Activated T-cell treated with anti-CD3 and anti-CD28 coated beads, Interleukin-2, amount 50 U/mL, for 24 hours (primary cell): ENCODE results near the gene SDCBP2.
A peak's percentile ranks its signal among the peaks of the same experiment; 100 is the strongest.

Experiments used
- DNase-seq: peaks from one replicate; pipeline ENCODE4 v3.0.0-alpha.2; 2020
- H3K27ac Mint-ChIP-seq: 2 replicates; pipeline ENCODE4 v1.8.0; 2020; ENCODE audit warnings: mild to moderate bottlenecking, mixed read lengths
- H3K27me3 Mint-ChIP-seq: 2 replicates; pipeline ENCODE4 v1.8.0; 2020; ENCODE audit warnings: mixed read lengths
- H3K36me3 Mint-ChIP-seq: 2 replicates; pipeline ENCODE4 v1.8.0; 2020; ENCODE audit warnings: low read depth, mixed read lengths
- H3K4me1 Mint-ChIP-seq: 2 replicates; pipeline ENCODE4 v1.8.0; 2020; ENCODE audit warnings: low read depth, mixed read lengths
- H3K4me3 Mint-ChIP-seq: 2 replicates; pipeline ENCODE4 v1.8.0; 2020; ENCODE audit warnings: mild to moderate bottlenecking, moderate library complexity, mixed read lengths
- H3K9me3 Mint-ChIP-seq: 2 replicates; pipeline ENCODE4 v1.8.0; 2020; ENCODE audit warnings: mixed read lengths

The SDCBP2 gene

DNA sequence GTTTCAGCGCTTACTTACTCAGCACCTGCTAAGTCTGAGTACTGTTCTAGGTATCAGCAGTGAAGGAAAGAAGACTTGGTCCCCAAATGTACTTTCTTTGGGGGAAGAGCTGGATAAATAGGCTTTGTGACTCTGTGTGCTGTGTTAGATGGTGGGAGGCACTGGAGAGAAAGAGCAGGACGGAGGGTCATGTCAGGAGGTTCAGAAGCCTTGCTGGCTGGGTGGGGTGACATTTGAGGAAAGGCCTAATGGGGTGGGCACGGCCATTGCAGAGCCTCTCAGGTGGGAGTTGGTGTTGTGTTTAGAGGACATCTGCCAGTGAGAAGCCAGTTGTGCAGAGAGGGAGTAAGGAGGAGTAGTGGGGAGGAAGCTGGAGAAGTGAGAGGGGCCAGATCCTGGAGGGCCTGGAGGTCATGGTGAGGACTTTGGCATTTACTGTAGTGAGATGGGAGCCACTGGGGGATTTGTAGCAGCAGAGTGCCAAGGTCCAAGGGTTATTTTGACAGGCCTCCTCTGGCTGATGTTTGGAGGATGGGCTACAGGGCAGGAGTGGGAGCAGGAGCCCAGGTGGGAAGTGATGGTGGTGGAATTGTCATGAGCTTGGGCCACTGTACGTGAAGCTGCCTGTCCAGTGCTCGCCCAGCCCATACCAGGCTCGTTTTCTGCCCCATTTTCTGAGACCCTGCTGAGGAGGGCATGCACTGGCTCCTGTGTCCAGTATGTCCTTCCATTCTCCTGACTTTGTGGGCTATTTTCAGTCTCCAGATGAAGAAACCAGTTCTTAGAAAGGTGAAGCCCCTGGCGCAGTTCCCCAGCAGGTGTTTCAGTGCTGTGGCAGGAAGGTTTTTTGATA lies 886 bp downstream of the SDCBP2 start:
- no peak overlapping the region for H3K4me3 Mint-ChIP-seq
- no peaks in the 10 kb centered on the region for H3K9me3 Mint-ChIP-seq
- peak; percentile 23 for DNase-seq
- peaks cover 33% of the 10 kb centered on the region for H3K36me3 Mint-ChIP-seq
- H3K4me1 Mint-ChIP-seq = peaks cover 33% of the 10 kb centered on the region
- H3K27me3 Mint-ChIP-seq = no peaks in the 10 kb centered on the region
- H3K27ac Mint-ChIP-seq = no peak overlapping the region

GRCh38 chr20:1327241-1327653 lies 1.7 kb downstream of the SDCBP2 start:
- Mint-ChIP-seq H3K36me3 (peaks cover 25% of the 10 kb centered on the region), H3K27me3 (no peaks in the 10 kb centered on the region), H3K4me3 (no peak overlapping the region), H3K4me1 (peaks cover 25% of the 10 kb centered on the region), H3K27ac (no peak overlapping the region), H3K9me3 (no peaks in the 10 kb centered on the region)
- DNase-seq = peak; percentile 31

DNA sequence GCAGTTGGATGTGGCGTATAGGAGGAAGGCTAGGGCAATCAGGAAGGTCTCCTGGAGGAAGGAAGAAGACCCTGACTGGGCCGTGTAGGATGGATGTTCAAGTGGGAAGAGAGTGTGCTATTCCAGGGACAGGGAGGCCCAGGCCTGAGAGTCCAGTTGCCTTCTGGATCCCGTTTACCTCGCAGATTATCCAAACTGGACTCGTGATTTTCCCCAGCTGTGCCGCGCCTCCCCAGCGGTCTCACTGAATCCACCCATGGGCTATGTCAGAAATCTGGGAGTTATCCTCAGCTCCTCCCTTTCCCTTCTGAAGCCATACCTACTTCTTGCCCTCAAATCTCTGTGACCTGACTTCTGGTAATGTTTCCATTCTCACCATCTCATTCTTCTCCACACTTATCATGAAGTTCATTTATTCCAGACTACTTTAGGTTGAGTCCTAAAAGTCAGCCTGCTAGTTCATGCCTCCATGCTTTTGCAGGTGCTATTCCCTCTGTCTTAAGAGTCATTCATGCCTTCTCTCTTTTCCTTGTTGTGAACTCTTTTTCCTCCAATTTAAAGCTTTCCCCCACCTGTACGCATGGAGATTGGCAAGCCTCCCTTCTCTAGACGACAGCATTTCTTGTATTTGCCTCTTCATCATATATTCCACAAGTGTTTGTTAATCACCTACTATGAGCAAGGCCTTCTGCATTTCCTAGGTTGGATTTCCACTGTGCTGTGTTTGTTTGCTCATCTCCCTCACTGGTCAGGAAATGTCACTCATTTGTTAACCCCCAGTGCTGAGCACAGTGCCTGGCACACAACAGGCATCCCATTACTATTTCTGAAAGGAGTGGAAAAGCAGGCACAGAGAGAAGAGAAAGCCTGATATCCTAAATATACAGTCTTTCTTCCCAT lies 2.7 kb downstream of the SDCBP2 start:
- Mint-ChIP-seq H3K27me3 (no peaks in the 10 kb centered on the region), H3K27ac (no peak overlapping the region), H3K4me3 (no peak overlapping the region), H3K36me3 (peaks cover 16% of the 10 kb centered on the region), H3K4me1 (peaks cover 22% of the 10 kb centered on the region), H3K9me3 (no peaks in the 10 kb centered on the region)
- DNase-seq = peak; percentile 16

DNA sequence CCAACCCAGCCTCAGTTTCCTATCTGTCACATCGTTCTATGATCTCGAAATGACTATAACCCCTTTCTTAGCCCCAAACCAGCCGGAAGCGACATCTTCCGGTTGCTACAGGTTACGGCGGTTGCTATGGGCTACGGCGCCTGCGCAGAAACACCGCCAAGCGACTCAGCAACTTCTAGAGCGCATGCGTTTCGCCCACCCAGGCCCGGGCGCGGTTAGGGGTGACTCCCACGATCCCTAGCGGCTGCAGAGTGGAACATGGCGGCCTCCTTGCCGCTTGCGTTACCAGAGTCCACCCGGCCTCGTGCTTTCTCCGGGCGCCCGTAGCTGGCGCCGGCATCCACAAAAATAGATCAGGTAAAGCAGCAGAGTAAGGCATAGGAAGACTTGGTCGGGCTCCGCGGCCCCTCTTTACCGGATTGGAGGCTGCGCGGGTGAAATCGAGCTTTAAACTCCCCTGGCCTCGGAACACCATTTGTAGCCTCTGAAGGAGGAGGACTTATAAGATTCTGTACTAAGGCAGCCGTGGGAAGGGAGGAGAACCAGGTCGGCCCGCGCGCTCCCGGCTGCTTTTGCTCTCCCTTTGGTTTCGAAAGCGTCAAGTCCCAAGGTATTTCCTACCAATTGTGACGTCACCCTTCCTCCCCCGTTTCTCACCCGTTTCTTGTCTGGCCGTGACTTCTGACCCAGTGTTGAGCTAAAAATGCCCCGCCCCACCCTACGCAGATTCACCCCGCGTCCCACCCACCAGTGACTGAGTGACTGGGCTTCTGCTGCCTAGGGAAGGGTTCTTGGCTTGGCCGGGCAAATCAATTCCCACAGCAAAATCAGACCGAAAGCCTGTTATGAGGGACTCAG lies 3.5 kb downstream of the SDCBP2 start:
- H3K4me3 Mint-ChIP-seq = no peak overlapping the region
- H3K4me1 Mint-ChIP-seq = peaks cover 14% of the 10 kb centered on the region
- H3K36me3 Mint-ChIP-seq = peaks cover 12% of the 10 kb centered on the region
- no peaks in the 10 kb centered on the region for H3K9me3 Mint-ChIP-seq
- no peaks in the 10 kb centered on the region for H3K27me3 Mint-ChIP-seq
- DNase-seq = peak; percentile 99
- no peak overlapping the region for H3K27ac Mint-ChIP-seq

DNA sequence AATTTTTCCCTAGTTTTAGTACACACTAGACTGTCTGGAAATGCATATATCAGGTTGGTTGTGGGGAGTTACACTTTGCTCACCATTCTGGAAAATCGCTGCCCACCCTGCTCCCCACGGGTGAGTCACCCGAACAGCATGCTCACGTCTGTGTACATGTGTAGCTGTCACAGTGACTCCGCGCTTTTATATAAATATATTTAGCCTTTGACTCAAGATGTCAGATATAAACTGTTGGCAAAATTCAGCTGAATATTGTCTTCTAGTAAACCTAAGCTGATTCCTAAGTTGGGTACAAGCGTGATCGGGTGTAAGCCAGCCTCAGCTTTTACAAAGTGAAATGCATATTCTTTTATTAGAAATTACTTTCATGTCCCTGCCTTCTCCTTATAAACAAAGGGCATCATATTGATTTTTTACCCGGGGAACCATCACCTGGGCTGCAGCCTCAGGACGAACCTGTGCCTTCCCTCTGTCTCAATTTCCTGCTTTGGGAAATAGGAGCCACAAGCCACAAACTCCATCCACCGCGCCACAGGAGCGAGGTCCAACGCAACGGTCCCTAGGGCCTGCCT lies 4.3 kb downstream of the SDCBP2 start:
- Mint-ChIP-seq H3K27me3 (no peaks in the 10 kb centered on the region), H3K27ac (no peak overlapping the region), H3K4me3 (no peak overlapping the region), H3K36me3 (peaks cover 6% of the 10 kb centered on the region), H3K4me1 (peaks cover 7% of the 10 kb centered on the region), H3K9me3 (no peaks in the 10 kb centered on the region)
- peak; percentile 40 for DNase-seq

DNA sequence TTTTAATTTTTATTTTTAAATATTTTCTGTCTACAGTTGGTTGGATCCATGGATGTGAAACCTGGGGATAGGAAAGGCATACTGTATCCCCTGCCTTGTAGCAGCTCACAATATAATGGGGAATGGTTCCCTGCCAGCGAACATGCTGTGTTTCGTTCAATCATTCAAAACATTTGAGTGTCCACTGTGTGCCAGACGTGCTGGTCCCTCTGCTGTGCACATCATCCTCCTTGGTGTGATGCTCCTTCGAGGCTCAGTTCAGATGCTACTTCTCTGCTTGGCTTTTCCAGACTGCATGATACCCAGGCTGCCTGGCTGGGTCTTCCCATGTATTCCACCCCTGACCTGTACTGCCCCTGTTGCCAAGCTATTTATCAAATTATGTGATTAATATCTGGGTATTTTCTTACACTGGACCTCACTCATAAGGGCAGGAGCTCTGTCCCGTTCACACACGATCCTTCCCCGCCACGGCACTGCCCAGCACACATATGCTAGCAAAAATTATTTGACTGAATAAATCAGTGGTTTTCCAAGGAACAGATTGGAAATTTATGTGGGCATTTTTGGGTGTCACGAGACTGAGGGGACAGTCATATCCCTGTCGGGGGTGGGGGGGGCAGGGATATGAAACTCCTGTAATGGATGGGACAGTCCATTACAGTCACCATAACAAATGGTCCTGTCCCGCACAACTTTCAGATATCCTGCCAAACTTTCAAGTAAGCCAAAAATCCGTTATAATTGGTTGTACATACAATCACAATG lies 4.9 kb downstream of the SDCBP2 start:
- DNase-seq = peak; percentile 14
- no peaks in the 10 kb centered on the region for H3K9me3 Mint-ChIP-seq
- H3K36me3 Mint-ChIP-seq = peaks cover 3% of the 10 kb centered on the region
- H3K27ac Mint-ChIP-seq = peak overlapping the region; percentile 55
- H3K27me3 Mint-ChIP-seq = no peaks in the 10 kb centered on the region
- H3K4me1 Mint-ChIP-seq = peaks cover under 1% of the 10 kb centered on the region
- no peak overlapping the region for H3K4me3 Mint-ChIP-seq

DNA sequence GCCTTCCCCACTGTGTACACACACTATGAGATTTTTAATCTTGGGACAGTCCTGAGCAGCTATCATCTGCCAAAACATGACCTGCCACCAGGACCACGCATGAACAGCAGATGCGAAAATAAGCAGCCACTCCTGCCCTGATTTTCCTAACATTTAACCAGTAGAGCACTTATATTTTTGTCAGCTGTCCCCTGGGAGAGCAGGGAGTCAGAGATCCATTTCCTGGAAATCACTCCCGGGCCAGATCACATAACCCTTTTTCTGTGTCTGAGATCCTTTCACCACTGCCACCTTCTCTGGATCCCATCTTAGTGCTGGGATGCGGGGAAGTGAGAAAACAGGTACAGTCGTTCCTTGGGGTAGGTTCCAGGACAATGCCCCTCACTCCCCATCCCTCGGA lies 5.7 kb downstream of the SDCBP2 start:
- Mint-ChIP-seq H3K27ac (no peak overlapping the region), H3K36me3 (no peaks in the 10 kb centered on the region)
- DNase-seq = peak; percentile 21

GRCh38 chr20:1322511-1323245 lies 6.3 kb downstream of the SDCBP2 start:
- no peaks in the 10 kb centered on the region for H3K36me3 Mint-ChIP-seq
- no peaks in the 10 kb centered on the region for H3K27me3 Mint-ChIP-seq
- no peak for DNase-seq
- no peaks in the 10 kb centered on the region for H3K9me3 Mint-ChIP-seq
- H3K4me1 Mint-ChIP-seq = peaks cover 6% of the 10 kb centered on the region
- H3K4me3 Mint-ChIP-seq = no peak overlapping the region
- H3K27ac Mint-ChIP-seq = no peak overlapping the region

More for the DNA sequence above, 5.7 kb downstream of the SDCBP2 start:
- Mint-ChIP-seq H3K9me3 (no peaks in the 10 kb centered on the region), H3K27me3 (no peaks in the 10 kb centered on the region), H3K4me1 (no peaks in the 10 kb centered on the region), H3K4me3 (no peak overlapping the region)

GRCh38 chr20:1321654-1321939 lies 7.3 kb downstream of the SDCBP2 start:
- Mint-ChIP-seq H3K9me3 (no peaks in the 10 kb centered on the region), H3K4me1 (peaks cover 8% of the 10 kb centered on the region), H3K4me3 (no peak overlapping the region), H3K27ac (no peak overlapping the region), H3K36me3 (no peaks in the 10 kb centered on the region), H3K27me3 (no peaks in the 10 kb centered on the region)
- DNase-seq = no peak

- Mint-ChIP-seq H3K4me3 (no peak overlapping the region), H3K36me3 (no peaks in the 10 kb centered on the region), H3K9me3 (no peaks in the 10 kb centered on the region), H3K4me1 (peaks cover 8% of the 10 kb centered on the region), H3K27ac (no peak overlapping the region), H3K27me3 (no peaks in the 10 kb centered on the region)
- DNase-seq = no peak
Measured at GRCh38 chr20:1320902-1321653, 7.9 kb downstream of the SDCBP2 start.

DNA sequence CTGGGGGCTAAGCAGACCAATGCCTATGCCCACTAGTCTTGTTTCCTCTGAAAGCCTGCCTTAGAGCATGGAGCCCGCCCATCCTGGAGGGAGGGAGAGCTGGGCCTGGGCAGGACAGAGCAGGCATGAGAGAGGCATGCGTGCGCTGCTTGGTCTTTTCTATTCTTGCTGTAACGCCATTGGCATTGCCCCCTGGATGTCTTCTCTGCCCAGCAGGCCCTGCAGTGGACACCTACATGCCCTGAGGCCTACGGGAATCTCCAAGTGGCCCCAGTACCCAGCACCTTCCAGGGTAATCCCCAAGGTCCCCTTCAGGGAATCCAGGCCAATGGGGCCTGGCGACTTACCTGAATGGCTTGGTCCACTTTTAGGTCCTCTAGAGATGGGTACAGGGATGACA lies 8.9 kb downstream of the SDCBP2 start:
- H3K4me3 Mint-ChIP-seq = no peak overlapping the region
- no peaks in the 10 kb centered on the region for H3K27me3 Mint-ChIP-seq
- no peak for DNase-seq
- no peaks in the 10 kb centered on the region for H3K9me3 Mint-ChIP-seq
- H3K27ac Mint-ChIP-seq = no peak overlapping the region
- peaks cover 8% of the 10 kb centered on the region for H3K4me1 Mint-ChIP-seq
- H3K36me3 Mint-ChIP-seq = no peaks in the 10 kb centered on the region

GRCh38 chr20:1319462-1319861 lies 9.5 kb downstream of the SDCBP2 start:
- no peak for DNase-seq
- Mint-ChIP-seq H3K9me3 (no peaks in the 10 kb centered on the region), H3K4me1 (peaks cover 8% of the 10 kb centered on the region), H3K36me3 (no peaks in the 10 kb centered on the region), H3K27ac (no peak overlapping the region), H3K27me3 (no peaks in the 10 kb centered on the region), H3K4me3 (no peak overlapping the region)
